H1 (cell line): ENCODE results near the gene NOXO1. TPM values are rescaled to one million over a fixed set of nuclear protein-coding genes. Genes with fewer than 3 reads are reported as not detected.
A peak's percentile ranks its signal among the peaks of the same experiment; 100 is the strongest.

Experiments used
- CTCF ChIA-PET: fragments of 300-600 bp; sonication (Branson Sonifier 250); formaldehyde crosslinking; loops from one replicate; lab custom pipeline; 2021; ENCODE audit not compliant: partially characterized antibody; lab: Charles Lee
- POLR2A ChIA-PET: fragments of 300-600 bp; sonication (Branson Sonifier 250); formaldehyde crosslinking; loops from one replicate; lab custom pipeline; 2021; ENCODE audit warnings: inconsistent platforms; ENCODE audit not compliant: partially characterized antibody; lab: Charles Lee
- DNase-seq, 2 experiments: peaks; one replicate each; pipeline versions ENCODE4 v3.0.0 to v3.0.0-alpha.2; 2010 to 2022; ENCODE audit warnings: low spot score in 2 of 2, low read depth in 1 of 2, mixed read lengths in 1 of 2
- FAIRE-seq: peaks from 2 replicates; lab custom pipeline; 2011; peaks lifted over from hg19 to GRCh38; lab: Jason Lieb, UNC
- H2AFZ ChIP-seq: 2 replicates; pipeline ENCODE4 v1.8.1; 2012; ENCODE audit warnings: low read length, inconsistent platforms
- H2AK5ac ChIP-seq: 2 replicates; pipeline ENCODE4 v1.6.1; 2013; ENCODE audit warnings: low read depth, low read length
- H2BK120ac ChIP-seq: replicated peaks from 2 replicates; pipeline ENCODE3; 2013; ENCODE audit warnings: low read depth, low read length, inconsistent platforms
- H2BK12ac ChIP-seq: 2 replicates; pipeline ENCODE4 v1.6.1; 2013; ENCODE audit warnings: low read depth, low read length
- H2BK15ac ChIP-seq: 2 replicates; pipeline ENCODE4 v1.6.1; 2013; ENCODE audit warnings: low read length
- H2BK20ac ChIP-seq: 2 replicates; pipeline ENCODE4 v1.6.1; 2013; ENCODE audit warnings: low read length
- H2BK5ac ChIP-seq: 2 replicates; pipeline ENCODE4 v1.6.1; 2013; ENCODE audit warnings: low read depth, low read length
- H3K14ac ChIP-seq: 2 replicates; pipeline ENCODE4 v1.6.1; 2013; ENCODE audit warnings: inconsistent platforms; ENCODE audit not compliant: insufficient read length
- H3K18ac ChIP-seq: 2 replicates; pipeline ENCODE4 v1.6.1; 2013; ENCODE audit warnings: low read length; ENCODE audit errors: extremely low read depth
- H3K23ac ChIP-seq: 2 replicates; pipeline ENCODE4 v1.6.1; 2013; ENCODE audit warnings: inconsistent platforms; ENCODE audit not compliant: insufficient read length
- H3K23me2 ChIP-seq: 2 replicates; pipeline ENCODE4 v1.6.1; 2013; ENCODE audit warnings: low read depth, low read length
- H3K27ac ChIP-seq: 2 replicates; pipeline ENCODE4 v1.6.1; 2011; ENCODE audit warnings: low read depth, low read length, inconsistent platforms
- H3K27me3 ChIP-seq, 4 experiments: replicated peaks in 1 of 4; 1 replicate in 1 of 4; 2 replicates in 3 of 4; pipeline versions ENCODE4 v1.6.1 to v1.8.1; 2011 to 2013; ENCODE audit warnings: low read length in 3 of 4, mild to moderate bottlenecking in 3 of 4, inconsistent platforms in 2 of 4, mixed read lengths in 2 of 4, moderate library complexity in 1 of 4; ENCODE audit not compliant: control insufficient read depth in 3 of 4, insufficient read depth in 3 of 4; ENCODE audit errors: extremely low read depth in 1 of 4
- H3K36me3 ChIP-seq, 4 experiments: 2 replicates each; pipeline versions ENCODE4 v1.6.1 to v1.8.1; 2011 to 2013; ENCODE audit warnings: mild to moderate bottlenecking in 4 of 4, low read length in 3 of 4, moderate library complexity in 2 of 4, control low read depth in 1 of 4, inconsistent platforms in 1 of 4; ENCODE audit not compliant: insufficient read depth in 4 of 4, control insufficient read depth in 2 of 4
- H3K4ac ChIP-seq: replicated peaks from 2 replicates; pipeline ENCODE3; 2013; ENCODE audit warnings: low read length, low read depth, mixed read lengths, inconsistent platforms; ENCODE audit not compliant: insufficient read length
- H3K4me1 ChIP-seq, 4 experiments: replicated peaks in 1 of 4; 1 replicate in 1 of 4; 2 replicates in 3 of 4; pipeline versions ENCODE4 v1.6.1 to v1.8.1; 2011 to 2013; ENCODE audit warnings: low read length in 3 of 4, inconsistent platforms in 2 of 4, mixed read lengths in 1 of 4; ENCODE audit not compliant: insufficient read depth in 4 of 4, control insufficient read depth in 3 of 4
- H3K4me2 ChIP-seq, 2 experiments: 2 replicates each; pipeline versions ENCODE4 v1.6.1 to v1.8.1; 2011 to 2013; ENCODE audit warnings: low read depth in 2 of 2, low read length in 2 of 2, control low read depth in 1 of 2, inconsistent platforms in 1 of 2, mild to moderate bottlenecking in 1 of 2; ENCODE audit not compliant: insufficient read depth in 1 of 2
- H3K4me3 ChIP-seq, 4 experiments: fragments of 200-600, 300-600 bp in 1 of 4; sonication (generic), shearing (Covaris generic), sonication (Bioruptor Twin) in 1 of 4; 2 replicates each; pipeline versions ENCODE4 v1.5.1 to v1.8.1; 2011 to 2016; ENCODE audit warnings: low read length in 4 of 4, low read depth in 3 of 4, control low read depth in 2 of 4, inconsistent platforms in 2 of 4, mild to moderate bottlenecking in 2 of 4, mixed read lengths in 1 of 4, moderate library complexity in 1 of 4; ENCODE audit not compliant: insufficient read depth in 2 of 4; ENCODE audit errors: extremely low read depth in 1 of 4
- H3K56ac ChIP-seq: replicated peaks from 2 replicates; pipeline ENCODE3; 2013; ENCODE audit warnings: low read depth, mild to moderate bottlenecking, mixed read lengths, low read length, inconsistent platforms; ENCODE audit not compliant: insufficient read length
- H3K79me1 ChIP-seq: 2 replicates; pipeline ENCODE4 v1.6.1; 2013; ENCODE audit warnings: low read depth, low read length, control low read depth
- H3K79me2 ChIP-seq, 2 experiments: 2 replicates each; pipeline versions ENCODE4 v1.6.1 to v1.8.1; 2012 to 2013; ENCODE audit warnings: low read length in 2 of 2, mild to moderate bottlenecking in 2 of 2, inconsistent platforms in 1 of 2; ENCODE audit not compliant: insufficient read depth in 2 of 2, control insufficient read depth in 1 of 2
- H3K9ac ChIP-seq, 4 experiments: replicated peaks in 1 of 4; 1 replicate in 1 of 4; 2 replicates in 3 of 4; pipeline versions ENCODE4 v1.6.1 to v1.8.1; 2011 to 2013; ENCODE audit warnings: low read depth in 3 of 4, low read length in 3 of 4, control low read depth in 2 of 4, mild to moderate bottlenecking in 2 of 4, moderate library complexity in 2 of 4, inconsistent platforms in 1 of 4; ENCODE audit errors: extremely low read depth in 1 of 4
- H3K9me3 ChIP-seq, 2 experiments: 2 replicates each; pipeline versions ENCODE4 v1.6.1 to v1.8.1; 2012 to 2013; ENCODE audit warnings: mild to moderate bottlenecking in 2 of 2, moderate library complexity in 2 of 2, control low read depth in 1 of 2, inconsistent platforms in 1 of 2, low read depth in 1 of 2, low read length in 1 of 2, mixed read lengths in 1 of 2; ENCODE audit not compliant: insufficient read depth in 2 of 2
- H4K20me1 ChIP-seq, 2 experiments: replicated peaks in 1 of 2; 2 replicates each; pipeline versions ENCODE3 to v1.8.1; 2011 to 2013; ENCODE audit warnings: inconsistent platforms in 2 of 2, low read length in 2 of 2, mild to moderate bottlenecking in 1 of 2; ENCODE audit not compliant: insufficient read depth in 2 of 2, control insufficient read depth in 1 of 2
- H4K5ac ChIP-seq: 2 replicates; pipeline ENCODE4 v1.6.1; 2013; ENCODE audit warnings: low read length, low read depth, mixed read lengths, inconsistent platforms; ENCODE audit not compliant: insufficient read length
- H4K8ac ChIP-seq: 2 replicates; pipeline ENCODE4 v1.8.0; 2013; ENCODE audit warnings: mild to moderate bottlenecking, moderate library complexity, low read length, inconsistent platforms; ENCODE audit not compliant: insufficient read depth; ENCODE audit errors: extremely low read depth
- H4K91ac ChIP-seq: replicated peaks from 2 replicates; pipeline ENCODE3; 2013; ENCODE audit warnings: low read length, mixed read lengths, inconsistent platforms; ENCODE audit not compliant: insufficient read length
- WGBS, 2 experiments: shearing (Covaris generic) in 1 of 2; methylation state at CpG; one replicate each; pipeline versions ENCODE4 v1.1.6 to v1.1.7; 2013 to 2015; ENCODE audit warnings: low lambda C conversion rate in 2 of 2, mixed read lengths in 2 of 2, inconsistent platforms in 1 of 2, low coverage in 1 of 2, missing lambda C conversion rate in 1 of 2; ENCODE audit not compliant: insufficient replicate concordance in 2 of 2, insufficient coverage in 1 of 2, insufficient read length in 1 of 2; ENCODE audit errors: extremely low coverage in 1 of 2, missing lambda C conversion rate in 1 of 2; 5-methylcytosine and 5-hydroxymethylcytosine counted together
- polyA plus RNA-seq, 7 experiments: library from polyadenylated mRNA; depleted of rRNA in 3 of 7; stranded (reverse) in 5 of 7; unstranded in 2 of 7; fragments of >200 nt in 5 of 7; fragments of 200-250 nt in 2 of 7; gene quantifications; 1 replicate in 5 of 7; 2 replicates in 1 of 7; 4 replicates in 1 of 7; pipeline versions ENCODE4 v1.2.1 to v1.2.3, GENCODE V29; 2011 to 2013; ENCODE audit warnings: missing spikeins in 2 of 7, mixed read lengths in 2 of 7
- total RNA-seq: library from RNA; stranded (reverse); fragmentation: NEBNext Ultra II Directional; extraction: Animal tissue kit (Norgen Biotek cat#: 25700); gene quantifications from 2 replicates; pipeline ENCODE4 v1.2.1, GENCODE V29; 2021

The NOXO1 gene
- total and polyA plus RNA-seq, 2 of the 8 experiments (the other 6 are each of a cell fraction or from before 2014, with no cell fraction given): 1.3 to 2.5 TPM

GRCh38 chr16:2025251-2025650 lies 44.0 kb upstream of the NOXO1 start:
- H3K23ac ChIP-seq: no peak overlapping the region
- no peak for DNase-seq
- no peaks in the 10 kb centered on the region for H3K36me3 ChIP-seq
- peak overlapping the region; percentile 97 for H2BK15ac ChIP-seq
- no peak overlapping the region for H3K4ac ChIP-seq
- peaks cover 0 to 9% of the 10 kb centered on the region in 2 experiments for H4K20me1 ChIP-seq
- H3K9me3 ChIP-seq: no peaks in the 10 kb centered on the region
- H3K79me2 ChIP-seq: no peaks in the 10 kb centered on the region
- H4K91ac ChIP-seq: no peak overlapping the region
- H3K4me2 ChIP-seq: no peak overlapping the region
- no peak overlapping the region for H4K5ac ChIP-seq
- H3K14ac ChIP-seq: no peak overlapping the region
- no peak overlapping the region for H3K9ac ChIP-seq
- H3K23me2 ChIP-seq: peaks cover 7% of the 10 kb centered on the region; the same call in 1 of the 2 replicates
- H3K4me1 ChIP-seq: peaks cover 0 to 18% (median 11%) of the 10 kb centered on the region in 4 experiments; a peak in 5 of 7 replicates
- H3K56ac ChIP-seq: no peak overlapping the region
- H3K18ac ChIP-seq: no peak overlapping the region
- no peak overlapping the region for H2AFZ ChIP-seq
- H3K27ac ChIP-seq: no peak overlapping the region
- POLR2A ChIA-PET: interaction anchor here (0.6 to 2.1 kb wide), 6 partner anchors 16 to 157 kb away, joined by 3 to 7 read pairs (median 3); partner anchors contain the start of genes RPS2, TRAF7 and ZNF598
- CTCF ChIA-PET: interaction anchor here (0.7 to 7.5 kb wide), 11 partner anchors 9 to 622 kb away, joined by 3 to 55 read pairs (median 5); partner anchors contain the start of genes NTHL1 and TSC2
- H2AK5ac ChIP-seq: no peak overlapping the region; the same call in 1 of the 2 replicates
- H3K4me3 ChIP-seq: no peak overlapping the region
- H2BK5ac ChIP-seq: no peak overlapping the region
- WGBS, 2 experiments: 89% methylated on average over 10 of the region's 14 CpGs; no CpG with 5 or more reads in 1 of the 2 experiments
- peaks cover 10 to 43% (median 36%) of the 10 kb centered on the region in 4 experiments for H3K27me3 ChIP-seq
- H2BK120ac ChIP-seq: no peak overlapping the region
- FAIRE-seq: no peak
- H2BK20ac ChIP-seq: no peak overlapping the region
- no peak overlapping the region; the same call in 1 of the 2 replicates for H4K8ac ChIP-seq
- H2BK12ac ChIP-seq: peak overlapping the region; percentile 68; the same call in 1 of the 2 replicates
- no peaks in the 10 kb centered on the region for H3K79me1 ChIP-seq
